HFF-Myc (cell line): Measurements from ENCODE around the gene OR10K2.
"Not testable (repeated sequence)": the region's sequence is repeated elsewhere in the genome, so short reads cannot be mapped to it uniquely, and the experiment has no call there.

Experiments used
- DNase-seq: peaks from one replicate; pipeline ENCODE4 v3.0.0-alpha.2; 2011; ENCODE audit warnings: low read depth; ENCODE audit errors: extremely low read depth
- H3K4me3 ChIP-seq: replicated peaks from 2 replicates; pipeline ENCODE4 v1.5.1; 2011; ENCODE audit warnings: low read depth, mild to moderate bottlenecking, control low read depth, low read length
- CTCF ChIP-seq: IDR thresholded peaks from 2 replicates; pipeline ENCODE4 v1.5.1; 2012; ENCODE audit warnings: mild to moderate bottlenecking, low read depth, low read length, control low read depth; ENCODE audit errors: missing control alignments

The OR10K2 gene

DNA sequence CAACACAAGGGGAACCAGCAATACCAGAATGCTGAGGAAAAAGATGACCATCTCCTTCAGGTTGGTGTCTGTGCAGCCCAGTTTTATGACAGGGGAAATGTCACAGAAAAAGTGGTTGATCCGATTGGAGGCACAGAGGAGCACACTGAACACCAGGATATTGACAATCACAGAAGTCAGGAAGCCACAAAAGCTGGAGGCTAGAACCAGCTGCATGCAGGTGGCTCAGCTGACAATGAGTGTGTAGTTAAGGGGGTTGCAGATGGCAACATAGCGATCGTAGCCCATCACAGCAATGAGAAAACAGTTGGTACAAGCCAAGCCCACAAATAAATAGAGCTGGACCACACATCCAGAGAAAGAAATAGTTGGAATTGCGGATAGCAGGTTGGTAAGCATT lies 19.3 kb upstream of the OR10K2 start:
- no peak for TF ChIP-seq CTCF

DNA sequence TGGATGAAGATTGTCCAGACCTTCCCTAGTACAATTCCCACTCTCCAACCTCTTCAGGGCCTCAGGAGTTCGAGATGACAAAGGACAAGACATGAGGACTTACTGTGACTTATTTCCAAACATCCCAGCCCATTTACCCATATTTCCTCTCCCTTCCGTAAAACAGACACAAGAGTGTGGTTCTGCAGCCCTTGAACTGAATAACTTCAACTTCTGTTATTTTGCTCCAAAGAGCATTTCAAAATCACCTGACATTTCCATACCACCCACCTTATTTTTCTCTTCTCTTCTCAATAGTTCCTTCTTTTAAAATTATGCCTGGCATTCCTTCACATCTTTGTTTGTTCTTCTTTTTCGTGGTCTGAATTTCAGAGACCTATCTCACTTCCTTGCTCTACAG lies 8.7 kb upstream of the OR10K2 start:
- no peak for DNase-seq
- no peak for TF ChIP-seq CTCF

More for the DNA sequence above, 19.3 kb upstream of the OR10K2 start:
- H3K4me3 ChIP-seq: no peak overlapping the region
- no peak for DNase-seq

GRCh38 chr1:158430163-158430562 lies 4.1 kb upstream of the OR10K2 start:
- not testable (repeated sequence) for H3K4me3 ChIP-seq, DNase-seq

More for the DNA sequence above, 8.7 kb upstream of the OR10K2 start:
- H3K4me3 ChIP-seq: no peak overlapping the region

DNA sequence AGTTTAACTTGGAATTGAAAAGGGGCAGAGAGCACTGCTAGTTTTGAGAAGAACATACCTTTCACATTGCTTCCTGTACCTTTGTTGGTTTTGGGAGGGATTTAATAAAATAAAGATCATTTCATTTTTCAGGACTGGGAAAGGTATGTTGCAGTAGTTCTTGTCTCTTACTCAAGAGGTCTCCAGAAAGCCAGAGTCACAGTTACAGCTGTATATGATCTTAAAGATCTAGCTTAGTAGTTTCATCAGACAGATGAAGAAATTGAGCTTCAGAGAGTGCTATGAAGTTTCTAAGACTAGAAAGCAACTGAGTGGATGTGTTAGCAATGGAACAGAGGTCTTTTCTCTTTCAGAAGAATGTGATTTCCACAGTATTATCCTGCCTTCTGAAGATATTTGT lies 1.0 kb downstream of the OR10K2 start:
- DNase-seq: no peak
- no peak for TF ChIP-seq CTCF
- H3K4me3 ChIP-seq: no peak overlapping the region

GRCh38 chr1:158422212-158422611 lies 3.8 kb downstream of the OR10K2 start:
- TF ChIP-seq CTCF: no peak
- H3K4me3 ChIP-seq: no peak overlapping the region
- no peak for DNase-seq

GRCh38 chr1:158417586-158417985 lies 8.5 kb downstream of the OR10K2 start:
- H3K4me3 ChIP-seq: no peak overlapping the region
- TF ChIP-seq CTCF: no peak
- no peak for DNase-seq

DNA sequence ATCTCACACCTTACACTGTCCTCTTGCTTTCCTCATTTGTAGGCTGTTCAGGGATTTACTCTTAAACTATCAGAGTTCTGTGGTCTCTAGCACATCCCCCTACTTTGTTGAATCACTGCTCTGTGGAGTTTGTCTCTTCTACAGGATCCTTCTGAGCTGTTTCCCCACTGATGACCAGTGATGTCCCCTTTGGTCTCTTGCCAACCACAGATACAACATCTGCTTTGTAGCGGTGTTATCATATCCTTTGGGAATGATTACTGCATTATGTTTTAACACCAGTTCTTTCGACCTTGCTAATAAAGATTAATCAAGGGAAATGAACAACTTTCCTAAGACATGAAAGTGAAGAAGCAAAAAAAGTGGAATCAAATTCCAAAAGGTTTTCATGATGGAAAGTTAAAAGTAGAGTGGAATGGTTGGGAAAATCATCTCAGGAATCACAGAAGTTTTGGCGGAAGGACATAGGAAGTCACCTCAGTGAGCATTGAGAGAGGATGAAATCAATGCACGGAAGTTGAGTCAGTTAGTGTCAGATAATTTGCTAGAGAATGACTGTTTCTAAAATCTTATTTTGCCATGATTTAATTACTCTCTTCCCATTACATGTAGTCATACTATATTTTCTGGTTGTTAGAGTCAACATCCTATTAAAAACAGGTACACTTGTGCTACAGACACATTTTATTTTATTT lies 11.2 kb downstream of the OR10K2 start:
- no peak overlapping the region for H3K4me3 ChIP-seq
- TF ChIP-seq CTCF: no peak
- no peak for DNase-seq
